GM12878 (cell line): ENCODE results near the gene FCAMR. TPM values are rescaled to one million over a fixed set of nuclear protein-coding genes. Genes with fewer than 3 reads are reported as not detected.

ENCODE experiments used
- ATAC-seq: fragments of 200-7000 bp; cut with Tn5 transposase; 3 replicates; pipeline ENCODE4 v1.9.1; 2020; ENCODE audit warnings: mild to moderate bottlenecking, moderate library complexity
- BruUV-seq: library from RNA; stranded (reverse); fragments of 400-500 nt; replicated peaks from 2 replicates; lab custom pipeline; 2021; lab: Mats Ljungman, UMichigan
- CTCF ChIA-PET: fragments of 300-600 bp; sonication (Branson Sonifier 250); formaldehyde crosslinking; extraction: SDS; loops from one replicate; lab custom pipeline; 2021; ENCODE audit warnings: inconsistent platforms; lab: Yijun Ruan, JAX
- POLR2A ChIA-PET: fragments of 350-600 bp; formaldehyde crosslinking; extraction: SDS; loops from one replicate; lab custom pipeline; 2021; ENCODE audit warnings: inconsistent platforms; lab: Charles Lee
- RAD21 ChIA-PET: fragments of 300-600 bp; sonication (Branson Sonifier 250); formaldehyde crosslinking; loops from one replicate; lab custom pipeline; 2023; ENCODE audit warnings: antibody characterized with exemption; ENCODE audit not compliant: unreplicated experiment; lab: Charles Lee
- SMC1A ChIA-PET: fragments of 300-600 bp; sonication (Branson Sonifier 250); formaldehyde crosslinking; loops from one replicate; lab custom pipeline; 2023; ENCODE audit not compliant: unreplicated experiment, uncharacterized antibody; lab: Charles Lee
- DNase-seq: peaks from one replicate; pipeline ENCODE4 v3.0.0-alpha.2; 2011; ENCODE audit warnings: low read depth, low spot score
- FAIRE-seq: peaks from 3 replicates; lab custom pipeline; 2011; peaks lifted over from hg19 to GRCh38; lab: Jason Lieb, UNC
- H2AFZ ChIP-seq: 2 replicates; pipeline ENCODE4 v1.6.0; 2011; ENCODE audit warnings: low read depth, low read length, control low read depth; ENCODE audit not compliant: control insufficient read depth
- H3K27ac ChIP-seq: 2 replicates; pipeline ENCODE4 v1.5.1; 2011; ENCODE audit warnings: control low read depth; ENCODE audit not compliant: control insufficient read depth, insufficient read depth
- H3K27me3 ChIP-seq, 2 experiments: replicated peaks in 1 of 2; 2 replicates each; pipeline versions ENCODE4 v1.6.0 to v1.6.1; 2011; ENCODE audit warnings: low read length in 1 of 2; ENCODE audit not compliant: control insufficient read depth in 2 of 2, insufficient read depth in 2 of 2
- H3K36me3 ChIP-seq, 2 experiments: 2 replicates each; pipeline ENCODE4 v1.5.1; 2011; ENCODE audit warnings: low read length in 1 of 2; ENCODE audit not compliant: control insufficient read depth in 2 of 2, insufficient read depth in 2 of 2
- H3K4me1 ChIP-seq: 2 replicates; pipeline ENCODE4 v1.6.1; 2011; ENCODE audit warnings: mild to moderate bottlenecking, low read length, moderate library complexity, mixed read lengths; ENCODE audit not compliant: control insufficient read depth, insufficient read depth
- H3K4me2 ChIP-seq: 2 replicates; pipeline ENCODE4 v1.6.0; 2011; ENCODE audit warnings: control low read depth; ENCODE audit not compliant: control insufficient read depth, insufficient read depth
- H3K4me3 ChIP-seq: fragments of 200-600 bp; sonication (generic); 2 replicates; pipeline ENCODE4 v1.5.1; 2016
- H3K79me2 ChIP-seq: 2 replicates; pipeline ENCODE4 v1.6.0; 2011; ENCODE audit warnings: low read length; ENCODE audit not compliant: control insufficient read depth, insufficient read depth
- H3K9ac ChIP-seq: 2 replicates; pipeline ENCODE4 v1.8.0; 2011; ENCODE audit warnings: low read length, control low read depth, mixed read lengths; ENCODE audit not compliant: control insufficient read depth, insufficient read depth
- H3K9me3 ChIP-seq: replicated peaks from 3 replicates; pipeline ENCODE4 v1.5.1; 2011; ENCODE audit warnings: mild to moderate bottlenecking, low read length; ENCODE audit not compliant: control insufficient read depth, insufficient read depth
- H4K20me1 ChIP-seq: 2 replicates; pipeline ENCODE4 v1.6.0; 2011; ENCODE audit not compliant: control insufficient read depth, insufficient read depth
- BCL11A ChIP-seq: IDR thresholded peaks from 2 replicates; pipeline ENCODE4 v1.6.1; 2011; ENCODE audit warnings: low read depth, low read length
- CBX5 ChIP-seq: sonication (generic); IDR thresholded peaks from 2 replicates; pipeline ENCODE4 v1.6.1; 2016; ENCODE audit warnings: low read depth, moderate library complexity, mild to moderate bottlenecking, inconsistent platforms
- DPF2 ChIP-seq: fragments of 450-650 bp; IDR thresholded peaks from 2 replicates; pipeline ENCODE4 v1.6.1; 2017; ENCODE audit warnings: mild to moderate bottlenecking
- E2F4 ChIP-seq: IDR thresholded peaks from 2 replicates; pipeline ENCODE4 v1.6.1; 2012; ENCODE audit warnings: low read depth, low read length, improper control_type of control experiment
- EED ChIP-seq: sonication (generic); IDR thresholded peaks from 2 replicates; pipeline ENCODE4 v1.6.1; 2016; ENCODE audit warnings: antibody characterized with exemption, low read depth
- FOXK2 ChIP-seq: fragments of 450-650 bp; IDR thresholded peaks from 2 replicates; pipeline ENCODE4 v1.6.1; 2017; ENCODE audit warnings: mild to moderate bottlenecking, moderate library complexity
- FOXM1 ChIP-seq: IDR thresholded peaks from 2 replicates; pipeline ENCODE4 v1.6.1; 2012; ENCODE audit warnings: low read depth, mild to moderate bottlenecking, inconsistent platforms, low read length, moderate library complexity
- HDAC2 ChIP-seq: fragments of 200-600 bp; sonication (generic); IDR thresholded peaks from 2 replicates; pipeline ENCODE4 v1.6.1; 2017
- MYC ChIP-seq: IDR thresholded peaks from 2 replicates; pipeline ENCODE4 v1.6.1; 2011; ENCODE audit warnings: mild to moderate bottlenecking, low read length, moderate library complexity, inconsistent platforms; ENCODE audit not compliant: insufficient read depth, insufficient replicate concordance, insufficient read length, severe bottlenecking
- NFYA ChIP-seq: IDR thresholded peaks from 2 replicates; pipeline ENCODE4 v1.6.1; 2011; ENCODE audit warnings: low read depth, mild to moderate bottlenecking, low read length, improper control_type of control experiment, borderline replicate concordance
- PBX3 ChIP-seq: IDR thresholded peaks from 2 replicates; pipeline ENCODE4 v1.6.1; 2011; ENCODE audit warnings: mild to moderate bottlenecking, low read depth, low read length, moderate library complexity; ENCODE audit not compliant: insufficient replicate concordance
- RBBP5 ChIP-seq: fragments of 200-600 bp; sonication (generic); conservative IDR thresholded peaks from 2 replicates; pipeline ENCODE4 v1.6.1; 2016
- SREBF1 ChIP-seq: IDR thresholded peaks from 2 replicates; pipeline ENCODE4 v1.6.1; 2012; ENCODE audit warnings: mild to moderate bottlenecking, low read length
- SRF ChIP-seq, 2 experiments: IDR thresholded peaks; 2 replicates each; pipeline ENCODE4 v1.6.1; 2011; ENCODE audit warnings: low read depth in 2 of 2, low read length in 2 of 2, mild to moderate bottlenecking in 1 of 2, moderate library complexity in 1 of 2
- TBL1XR1 ChIP-seq: IDR thresholded peaks from 2 replicates; pipeline ENCODE4 v1.6.1; 2012; ENCODE audit warnings: low read depth, low read length, improper control_type of control experiment
- TCF3 ChIP-seq: IDR thresholded peaks from 2 replicates; pipeline ENCODE4 v1.6.1; 2012; ENCODE audit warnings: low read depth, mild to moderate bottlenecking, low read length, borderline replicate concordance; ENCODE audit not compliant: insufficient read depth
- ZBED1 ChIP-seq: IDR thresholded peaks from 2 replicates; pipeline ENCODE4 v1.6.1; 2016; ENCODE audit warnings: borderline replicate concordance
- ZBTB33 ChIP-seq: fragments of 450-650 bp; IDR thresholded peaks from 2 replicates; pipeline ENCODE4 v1.6.1; 2017; ENCODE audit warnings: mild to moderate bottlenecking
- WGBS: methylation state at CpG from one replicate; pipeline ENCODE4 v1.1.6; 2016; ENCODE audit warnings: low lambda C conversion rate; ENCODE audit not compliant: insufficient replicate concordance, insufficient coverage; ENCODE audit errors: missing lambda C conversion rate; 5-methylcytosine and 5-hydroxymethylcytosine counted together
- in situ Hi-C: fragments of 300-500 bp; cut with MboI; formaldehyde crosslinking; loops from 9 replicates; pipeline ENCODE4 v1.14.3; 2018; ENCODE audit warnings: mixed read lengths
- intact Hi-C: fragments of 100-400 bp; cut with micrococcal nuclease; formaldehyde crosslinking; loops from one replicate; pipeline ENCODE4 v1.14.2; 2022; ENCODE audit not compliant: unreplicated experiment
- polyA plus RNA-seq, 11 experiments: library from polyadenylated mRNA; depleted of rRNA in 4 of 11; unstranded in 6 of 11; stranded (reverse) in 5 of 11; fragments of >200 nt; fragmentation: Nextera tagmentation in 4 of 11; fragmentation: Illumina TruSeq in 1 of 11; extraction: Ambion mirVana in 4 of 11; extraction: Trizol in 1 of 11; gene quantifications; 1 replicate in 1 of 11; 2 replicates in 10 of 11; pipeline versions ENCODE4 v1.2.1 to v1.2.3, GENCODE V29; 2011 to 2016; ENCODE audit warnings: inconsistent platforms in 2 of 11, missing spikeins in 2 of 11, low read depth in 1 of 11
- total RNA-seq, 4 experiments: library from RNA; depleted of rRNA in 3 of 4; stranded (reverse); fragments of >200 nt in 3 of 4; fragmentation: Illumina TruSeq in 1 of 4; extraction: Trizol in 1 of 4; gene quantifications; 2 replicates each; pipeline versions ENCODE4 v1.2.1 to v1.2.3, GENCODE V29; 2013 to 2021

The FCAMR gene
- total and polyA plus RNA-seq, 10 of the 15 experiments (the other 5 are each of a cell fraction or from before 2014, with no cell fraction given) = 0.04 to 0.15 (median 0.06) TPM; not detected in 3

- Histone ChIP-seq H2AFZ (no peak overlapping the region), H3K4me1 (no peaks in the 10 kb centered on the region), H3K9me3 (no peaks in the 10 kb centered on the region), H3K79me2 (no peaks in the 10 kb centered on the region), H3K4me2 (no peak overlapping the region), H3K27ac (no peak overlapping the region), H3K27me3 (no peaks in the 10 kb centered on the region), H3K36me3 (no peaks in the 10 kb centered on the region), H3K4me3 (no peak overlapping the region)
- CTCF ChIA-PET = interaction anchor here (0.9 to 4.7 kb wide), 9 partner anchors 9 to 311 kb away, joined by 3 to 29 read pairs (median 3); no protein-coding TSS in a partner anchor
- DNase-seq (no peak), FAIRE-seq (no peak), ATAC-seq (no peak)
- RAD21 ChIA-PET = interaction anchor here (0.8 to 1.4 kb wide), 3 partner anchors 30 to 31 kb away, joined by 3 to 4 read pairs (median 3); no protein-coding TSS in a partner anchor
- 54% methylated on average over 6 of the region's 6 CpGs for WGBS
- in situ Hi-C loops = no loop called here
- POLR2A ChIA-PET = interaction anchor here (0.9 to 2.4 kb wide), 3 partner anchors 10 to 40 kb away, joined by 3 to 5 read pairs (median 3); no protein-coding TSS in a partner anchor
- BruUV-seq = no TSS peak
- intact Hi-C loops = no loop called here
- no peak for TF ChIP-seq FOXK2
- no peak for TF ChIP-seq CBX5
- no peak for TF ChIP-seq PBX3
- no peak for TF ChIP-seq TCF3
- no peak for TF ChIP-seq FOXM1
- TF ChIP-seq RBBP5 = no peak
- TF ChIP-seq E2F4 = no peak
- no peak for TF ChIP-seq SREBF1
- TF ChIP-seq DPF2 = no peak
- no peak for TF ChIP-seq SRF (IDR thresholded peaks at IDR 0.05; ENCODE audit: low read depth in 2 of 2, low read length in 2 of 2)
- TF ChIP-seq BCL11A = no peak
- TF ChIP-seq HDAC2 = no peak
- TF ChIP-seq ZBED1 = no peak
- TF ChIP-seq EED = no peak
- no peak for TF ChIP-seq TBL1XR1
- no peak for TF ChIP-seq MYC
- TF ChIP-seq ZBTB33 = no peak
- no peak for TF ChIP-seq NFYA
- TF ChIP-seq, all 136 proteins: peak for 0
- SMC1A ChIA-PET = interaction anchor here (1.0 to 2.8 kb wide), 7 partner anchors 8 to 40 kb away, joined by 3 to 15 read pairs (median 3); partner anchors contain the start of gene FCAMR
- H3K9ac ChIP-seq = no peak overlapping the region
- H4K20me1 ChIP-seq = no peaks in the 10 kb centered on the region
Observed at GRCh38 chr1:206941766-206942418, 28.4 kb downstream of the FCAMR start.
